Measurements from ENCODE around the gene FAM32A. TPM values are rescaled to one million over a fixed set of nuclear protein-coding genes. Genes with fewer than 3 reads are reported as not detected.
A peak's percentile ranks its signal among the peaks of the same experiment; 100 is the strongest.

The FAM32A gene
- polyA plus RNA-seq, 3 donors: 92.2 to 245 (median 219) TPM

DNA sequence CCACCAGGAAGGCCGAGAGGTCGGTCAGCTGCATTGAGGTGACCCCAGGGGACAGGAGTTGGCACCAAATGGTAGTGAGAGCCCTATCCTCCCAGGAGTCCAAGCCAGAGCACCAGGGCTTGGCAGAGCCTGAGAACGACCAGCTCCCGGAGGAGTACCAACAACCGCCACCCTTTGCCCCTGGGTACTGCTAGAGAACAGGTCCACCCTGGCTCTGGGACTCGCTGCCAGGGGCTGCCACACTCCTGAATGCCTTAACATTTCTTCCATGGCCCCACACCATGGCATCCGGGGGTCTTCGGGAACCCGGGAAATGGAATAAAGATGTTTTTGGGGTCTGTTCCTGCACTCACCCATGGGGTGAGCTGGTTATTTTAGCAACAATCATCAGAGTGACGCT lies 27.6 kb upstream of the FAM32A start:
- Mint-ChIP-seq H3K9me3 (peaks cover 0 to 3% (median 0%) of the 10 kb centered on the region in 7 donors), H3K4me1 (peaks cover 65% of the 10 kb centered on the region), H3K27me3 (ENCODE audit: low read depth in 3 of 3) (peaks cover 0 to 2% (median 0%) of the 10 kb centered on the region in 3 donors), H3K36me3 (peaks cover 49 to 56% of the 10 kb centered on the region in 2 donors), H3K27ac (peak overlapping the region in 5 of 7 donors; percentile 56 to 81 (median 74)), H3K4me3 (no peak overlapping the region)
- H2AFZ ChIP-seq (ENCODE audit: insufficient read depth, low read depth, low read length, poor library complexity, severe bottlenecking): no peak overlapping the region
- intact Hi-C loops (cut with micrococcal nuclease): no loop called here
- no peak overlapping the region for H3K4me3 ChIP-seq (replicated peaks in 1 of 3; ENCODE audit: low read depth in 2 of 3, low read length in 3 of 3)
- H3K36me3 ChIP-seq (replicated peaks in 1 of 2; ENCODE audit: control insufficient read depth in 1 of 2, insufficient read depth in 2 of 2, low read length in 2 of 2): peaks cover 46 to 56% of the 10 kb centered on the region in 2 donors
- no peak overlapping the region for H3K4me2 ChIP-seq (replicated peaks; ENCODE audit: extremely low read depth, low read length, poor library complexity, severe bottlenecking)
- peaks cover 3% of the 10 kb centered on the region for H4K20me1 ChIP-seq (ENCODE audit: insufficient read depth, low read length)
- DNase-seq: no peak
- 93% methylated on average over 5 of the region's 10 CpGs for WGBS (ENCODE audit: insufficient coverage)
- H3K79me2 ChIP-seq (ENCODE audit: insufficient read depth, low read length): peaks cover 25% of the 10 kb centered on the region
- no peaks in the 10 kb centered on the region for H3K27me3 ChIP-seq (ENCODE audit: control insufficient read depth in 2 of 2, insufficient read depth in 2 of 2, low read length in 2 of 2)
- H3K9ac ChIP-seq (ENCODE audit: insufficient read depth, low read length, poor library complexity, severe bottlenecking): no peak overlapping the region
- TF ChIP-seq, protein P1, sequence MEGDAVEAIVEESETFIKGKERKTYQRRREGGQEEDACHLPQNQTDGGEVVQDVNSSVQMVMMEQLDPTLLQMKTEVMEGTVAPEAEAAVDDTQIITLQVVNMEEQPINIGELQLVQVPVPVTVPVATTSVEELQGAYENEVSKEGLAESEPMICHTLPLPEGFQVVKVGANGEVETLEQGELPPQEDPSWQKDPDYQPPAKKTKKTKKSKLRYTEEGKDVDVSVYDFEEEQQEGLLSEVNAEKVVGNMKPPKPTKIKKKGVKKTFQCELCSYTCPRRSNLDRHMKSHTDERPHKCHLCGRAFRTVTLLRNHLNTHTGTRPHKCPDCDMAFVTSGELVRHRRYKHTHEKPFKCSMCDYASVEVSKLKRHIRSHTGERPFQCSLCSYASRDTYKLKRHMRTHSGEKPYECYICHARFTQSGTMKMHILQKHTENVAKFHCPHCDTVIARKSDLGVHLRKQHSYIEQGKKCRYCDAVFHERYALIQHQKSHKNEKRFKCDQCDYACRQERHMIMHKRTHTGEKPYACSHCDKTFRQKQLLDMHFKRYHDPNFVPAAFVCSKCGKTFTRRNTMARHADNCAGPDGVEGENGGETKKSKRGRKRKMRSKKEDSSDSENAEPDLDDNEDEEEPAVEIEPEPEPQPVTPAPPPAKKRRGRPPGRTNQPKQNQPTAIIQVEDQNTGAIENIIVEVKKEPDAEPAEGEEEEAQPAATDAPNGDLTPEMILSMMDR (IDR thresholded peaks at IDR 0.05): no peak
- H3K9me3 ChIP-seq (replicated peaks in 1 of 2; ENCODE audit: control insufficient read depth in 1 of 2, insufficient read depth in 1 of 2, low read length in 2 of 2): no peaks in the 10 kb centered on the region
- peaks cover 22 to 67% of the 10 kb centered on the region in 2 donors for H3K4me1 ChIP-seq (ENCODE audit: control insufficient read depth in 1 of 2, insufficient read depth in 2 of 2, low read length in 2 of 2)
- peak overlapping the region in 1 of 2 donors; percentile 20 for H3K27ac ChIP-seq (ENCODE audit: low read depth in 1 of 2, low read length in 2 of 2)

DNA sequence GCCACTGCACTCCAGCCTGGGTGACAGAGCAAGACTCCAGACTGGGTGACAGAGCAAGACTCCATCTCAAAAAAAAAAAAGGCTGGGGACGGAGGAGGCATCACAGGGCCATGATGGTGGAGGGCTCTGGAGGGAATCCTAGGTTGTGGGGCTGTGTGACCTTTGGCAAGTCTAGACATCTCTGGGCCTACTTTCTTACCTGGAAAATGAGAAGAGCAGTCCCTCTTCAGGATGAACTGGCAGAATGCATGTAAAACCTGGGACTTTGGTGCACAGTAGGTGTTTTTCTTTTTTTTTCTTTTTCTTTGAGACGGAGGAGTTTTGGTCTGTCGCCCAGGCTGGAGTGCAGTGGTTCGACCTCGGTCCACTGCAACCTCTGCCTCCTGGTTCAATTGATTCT lies 25.6 kb upstream of the FAM32A start:
- Histone ChIP-seq H3K36me3 (replicated peaks in 1 of 2; ENCODE audit: control insufficient read depth in 1 of 2, insufficient read depth in 2 of 2, low read length in 2 of 2) (peaks cover 28 to 35% of the 10 kb centered on the region in 2 donors), H2AFZ (ENCODE audit: insufficient read depth, low read depth, low read length, poor library complexity, severe bottlenecking) (no peak overlapping the region), H3K4me3 (replicated peaks in 1 of 3; ENCODE audit: low read depth in 2 of 3, low read length in 3 of 3) (no peak overlapping the region), H3K4me1 (ENCODE audit: control insufficient read depth in 1 of 2, insufficient read depth in 2 of 2, low read length in 2 of 2) (peaks cover 19 to 57% of the 10 kb centered on the region in 2 donors), H4K20me1 (ENCODE audit: insufficient read depth, low read length) (peaks cover 3% of the 10 kb centered on the region), H3K79me2 (ENCODE audit: insufficient read depth, low read length) (peaks cover 5% of the 10 kb centered on the region), H3K27ac (ENCODE audit: low read depth in 1 of 2, low read length in 2 of 2) (no peak overlapping the region), H3K4me2 (replicated peaks; ENCODE audit: extremely low read depth, low read length, poor library complexity, severe bottlenecking) (no peak overlapping the region), H3K9ac (ENCODE audit: insufficient read depth, low read length, poor library complexity, severe bottlenecking) (no peak overlapping the region), H3K27me3 (ENCODE audit: control insufficient read depth in 2 of 2, insufficient read depth in 2 of 2, low read length in 2 of 2) (no peaks in the 10 kb centered on the region), H3K9me3 (replicated peaks in 1 of 2; ENCODE audit: control insufficient read depth in 1 of 2, insufficient read depth in 1 of 2, low read length in 2 of 2) (no peaks in the 10 kb centered on the region)
- H3K36me3 Mint-ChIP-seq: peaks cover 30 to 36% of the 10 kb centered on the region in 2 donors
- H3K4me3 Mint-ChIP-seq: no peak overlapping the region
- H3K27ac Mint-ChIP-seq: peak overlapping the region in 3 of 7 donors; percentile 49 to 85 (median 77)
- no peak for DNase-seq
- intact Hi-C loops (cut with micrococcal nuclease): no loop called here
- WGBS (ENCODE audit: insufficient coverage): 81% methylated on average over 2 of the region's 5 CpGs
- peaks cover 0 to 3% (median 0%) of the 10 kb centered on the region in 7 donors for H3K9me3 Mint-ChIP-seq
- peaks cover 0 to 3% (median 0%) of the 10 kb centered on the region in 3 donors for H3K27me3 Mint-ChIP-seq (ENCODE audit: low read depth in 3 of 3)
- TF ChIP-seq, protein P1 (IDR thresholded peaks at IDR 0.05): no peak
- peaks cover 52% of the 10 kb centered on the region for H3K4me1 Mint-ChIP-seq
